ENCODE data around the gene OSTM1.
"Not testable (repeated sequence)": the region's sequence is repeated elsewhere in the genome, so short reads cannot be mapped to it uniquely, and the experiment has no call there.

OSTM1 gene

DNA sequence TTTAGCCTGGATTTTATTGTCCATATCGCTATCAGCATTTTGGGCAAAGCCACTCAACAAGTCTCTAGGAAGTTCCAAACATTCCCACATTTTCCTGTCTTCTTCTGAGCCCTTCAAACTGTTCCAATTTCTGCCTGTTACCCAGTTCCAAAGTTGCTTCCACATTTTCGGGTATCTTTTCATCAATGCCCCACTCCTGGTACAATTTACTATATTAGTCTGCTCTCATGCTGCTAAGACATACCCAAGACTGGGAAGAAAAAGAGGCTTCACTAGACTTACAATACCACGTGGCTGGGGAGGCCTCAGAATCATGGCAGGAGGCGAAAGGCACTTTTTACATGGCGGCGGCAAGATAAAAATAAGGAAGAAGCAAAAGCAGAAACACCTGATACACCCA is 58.3 kb downstream of the OSTM1 start:
- not testable (repeated sequence) for H3K9me3 Mint-ChIP-seq (ENCODE audit: low read depth); H3K27ac Mint-ChIP-seq; H3K4me3 Mint-ChIP-seq; H3K4me1 Mint-ChIP-seq (ENCODE audit: low read depth); H3K27me3 Mint-ChIP-seq
- peaks cover 19% of the 10 kb centered on the region for H3K36me3 Mint-ChIP-seq

DNA sequence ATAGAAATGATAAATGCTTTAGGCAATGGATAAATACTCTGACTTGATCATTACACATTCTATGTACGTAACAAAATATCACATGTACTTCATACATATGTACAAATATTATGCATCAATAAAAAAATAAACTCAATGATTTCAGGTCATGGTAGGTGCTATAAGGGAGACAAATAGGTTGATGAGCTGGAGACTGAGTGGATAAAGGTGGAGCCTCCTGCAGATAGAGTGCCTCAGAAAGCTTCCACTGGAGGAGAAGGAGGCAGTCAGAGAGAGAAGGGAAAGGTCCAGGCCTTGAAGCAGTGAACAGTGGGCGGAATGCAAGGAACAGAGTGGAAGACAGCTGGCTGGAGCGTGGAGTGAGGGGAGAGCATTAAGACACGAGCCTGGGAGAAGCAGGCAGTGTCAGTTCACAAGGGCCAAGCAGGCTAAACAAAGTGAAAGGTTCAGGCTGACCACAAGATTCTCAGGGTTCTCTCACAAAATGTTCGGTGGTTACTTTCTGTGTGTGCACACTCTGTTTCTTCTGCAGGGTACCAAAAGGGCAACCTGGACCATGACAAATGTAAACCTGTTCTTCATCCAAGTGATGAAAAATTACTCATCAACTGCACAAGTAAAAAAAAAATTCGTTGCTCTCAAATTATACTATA is 60.6 kb downstream of the OSTM1 start:
- Mint-ChIP-seq H3K9me3 (ENCODE audit: low read depth) (peaks cover 10% of the 10 kb centered on the region), H3K4me3 (no peak overlapping the region), H3K4me1 (ENCODE audit: low read depth) (no peaks in the 10 kb centered on the region), H3K36me3 (peaks cover 26% of the 10 kb centered on the region), H3K27me3 (peaks cover 3% of the 10 kb centered on the region), H3K27ac (no peak overlapping the region)

DNA sequence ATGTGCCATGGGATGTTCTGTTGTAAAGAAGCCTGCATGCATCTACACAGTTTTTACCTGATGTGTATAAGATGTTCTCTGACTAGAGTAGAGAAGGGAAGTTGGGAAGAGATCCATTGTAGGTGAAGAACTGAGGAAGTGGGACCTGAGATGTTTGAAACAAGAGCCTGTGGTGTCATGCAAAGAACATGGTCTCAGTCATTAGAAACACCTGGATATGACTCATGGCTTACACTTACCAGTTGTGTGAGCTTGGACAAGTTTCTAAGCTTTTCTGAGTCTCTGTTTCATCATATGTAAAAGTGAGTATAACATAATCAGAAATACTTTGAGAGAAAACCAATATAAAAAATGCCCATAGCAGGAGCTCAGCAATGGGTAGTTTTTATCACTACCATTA is 64.6 kb downstream of the OSTM1 start:
- H3K9me3 Mint-ChIP-seq (ENCODE audit: low read depth), result peaks cover 14% of the 10 kb centered on the region
- no peaks in the 10 kb centered on the region for H3K27me3 Mint-ChIP-seq
- no peaks in the 10 kb centered on the region for H3K4me1 Mint-ChIP-seq (ENCODE audit: low read depth)
- H3K36me3 Mint-ChIP-seq, result peaks cover 20% of the 10 kb centered on the region
- no peak overlapping the region for H3K27ac Mint-ChIP-seq
- H3K4me3 Mint-ChIP-seq, result no peak overlapping the region

DNA sequence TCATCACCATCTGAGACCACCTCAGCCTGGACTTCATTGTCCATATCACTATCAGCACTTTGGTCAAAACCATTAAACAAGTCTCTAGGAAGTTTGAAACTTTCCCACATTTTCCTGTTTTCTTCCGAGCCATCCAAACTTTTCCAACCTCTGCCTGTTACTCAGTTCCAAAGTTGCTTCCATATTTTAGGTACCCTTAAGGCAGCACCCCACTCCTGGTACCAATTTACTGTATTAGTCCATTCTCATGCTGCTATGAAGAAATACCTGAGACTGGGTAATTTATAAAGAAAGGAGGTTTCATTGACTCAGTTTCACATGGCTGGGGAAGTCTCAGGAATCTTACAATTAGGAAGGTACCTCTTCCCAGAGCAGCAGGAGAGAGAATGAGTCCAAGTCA is 65.3 kb downstream of the OSTM1 start:
- H3K4me3 Mint-ChIP-seq; H3K4me1 Mint-ChIP-seq (ENCODE audit: low read depth): not testable (repeated sequence)

DNA sequence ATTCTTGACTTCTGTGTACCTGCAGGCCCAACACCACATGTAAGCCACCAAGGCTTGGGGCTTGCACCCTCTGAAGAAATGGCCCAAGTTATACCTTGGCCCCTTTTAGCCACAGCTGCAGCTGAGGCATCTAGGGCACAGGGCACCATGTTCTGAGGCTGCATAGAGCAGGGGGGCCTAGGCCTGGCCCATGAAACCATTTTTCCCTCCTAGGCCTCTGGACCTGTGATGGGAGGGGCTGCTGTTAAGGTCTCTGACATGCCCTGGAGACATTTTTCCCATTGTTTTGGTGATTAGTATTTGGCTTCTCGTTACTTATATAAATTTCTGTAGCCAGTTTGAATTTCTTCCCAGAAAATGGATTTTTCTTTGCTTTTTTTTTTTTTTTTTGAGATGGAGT is 66.2 kb downstream of the OSTM1 start:
- Mint-ChIP-seq H3K27ac (no peak overlapping the region), H3K27me3 (no peaks in the 10 kb centered on the region), H3K36me3 (peaks cover 15% of the 10 kb centered on the region), H3K4me3 (no peak overlapping the region), H3K4me1 (ENCODE audit: low read depth) (no peaks in the 10 kb centered on the region), H3K9me3 (ENCODE audit: low read depth) (peaks cover 14% of the 10 kb centered on the region)

More for the DNA sequence above, 65.3 kb downstream of the OSTM1 start:
- H3K27me3 Mint-ChIP-seq, H3K27ac Mint-ChIP-seq: not testable (repeated sequence)
- Mint-ChIP-seq H3K36me3 (peaks cover 20% of the 10 kb centered on the region), H3K9me3 (ENCODE audit: low read depth) (peaks cover 14% of the 10 kb centered on the region)

DNA sequence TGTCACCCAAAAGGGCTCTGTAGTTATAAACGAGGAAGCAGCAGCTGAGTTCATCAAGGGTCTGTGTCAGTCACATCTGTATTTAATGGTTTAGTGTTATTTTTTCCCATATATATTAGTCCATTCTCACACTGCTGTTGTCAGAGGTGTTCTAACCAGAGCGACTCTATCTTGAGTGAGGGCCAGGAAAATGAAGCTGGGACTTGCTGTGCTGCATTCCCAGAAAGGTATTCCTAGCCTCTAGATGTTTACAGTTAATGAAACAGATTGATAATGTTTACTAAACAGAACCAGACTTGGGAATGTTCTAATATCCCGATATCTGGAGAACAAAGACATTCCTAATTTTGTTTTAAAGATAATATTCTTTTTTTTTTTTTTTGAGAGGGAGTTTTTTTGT is 68.6 kb downstream of the OSTM1 start:
- no peak overlapping the region for H3K27ac Mint-ChIP-seq
- peaks cover 14% of the 10 kb centered on the region for H3K9me3 Mint-ChIP-seq (ENCODE audit: low read depth)
- no peaks in the 10 kb centered on the region for H3K4me1 Mint-ChIP-seq (ENCODE audit: low read depth)
- no peak overlapping the region for H3K4me3 Mint-ChIP-seq
- H3K27me3 Mint-ChIP-seq, result no peaks in the 10 kb centered on the region
- H3K36me3 Mint-ChIP-seq, result peaks cover 12% of the 10 kb centered on the region

DNA sequence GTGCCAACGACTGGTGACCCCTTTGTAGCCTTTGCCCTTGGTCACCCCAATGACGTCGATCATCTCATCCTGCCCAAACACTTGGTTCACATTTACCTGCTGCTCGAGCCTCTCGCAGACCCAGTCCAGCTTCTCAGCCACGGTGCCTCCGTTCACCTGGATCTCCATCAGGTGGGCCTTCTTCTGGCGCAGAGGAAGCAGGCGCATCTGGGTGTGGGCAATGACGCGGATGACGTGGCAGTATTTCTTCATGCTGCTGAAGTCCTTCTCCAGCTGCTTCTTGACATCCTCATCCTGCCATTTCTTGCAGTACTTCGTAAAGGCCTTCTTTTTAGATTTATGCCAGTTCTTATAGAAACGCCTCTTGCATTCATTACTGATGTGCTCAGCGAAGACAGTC is 69.7 kb downstream of the OSTM1 start:
- Mint-ChIP-seq H3K4me3 (no peak overlapping the region), H3K9me3 (ENCODE audit: low read depth) (peaks cover 13% of the 10 kb centered on the region), H3K4me1 (ENCODE audit: low read depth) (no peaks in the 10 kb centered on the region), H3K36me3 (peaks cover 12% of the 10 kb centered on the region), H3K27ac (no peak overlapping the region), H3K27me3 (no peaks in the 10 kb centered on the region)

DNA sequence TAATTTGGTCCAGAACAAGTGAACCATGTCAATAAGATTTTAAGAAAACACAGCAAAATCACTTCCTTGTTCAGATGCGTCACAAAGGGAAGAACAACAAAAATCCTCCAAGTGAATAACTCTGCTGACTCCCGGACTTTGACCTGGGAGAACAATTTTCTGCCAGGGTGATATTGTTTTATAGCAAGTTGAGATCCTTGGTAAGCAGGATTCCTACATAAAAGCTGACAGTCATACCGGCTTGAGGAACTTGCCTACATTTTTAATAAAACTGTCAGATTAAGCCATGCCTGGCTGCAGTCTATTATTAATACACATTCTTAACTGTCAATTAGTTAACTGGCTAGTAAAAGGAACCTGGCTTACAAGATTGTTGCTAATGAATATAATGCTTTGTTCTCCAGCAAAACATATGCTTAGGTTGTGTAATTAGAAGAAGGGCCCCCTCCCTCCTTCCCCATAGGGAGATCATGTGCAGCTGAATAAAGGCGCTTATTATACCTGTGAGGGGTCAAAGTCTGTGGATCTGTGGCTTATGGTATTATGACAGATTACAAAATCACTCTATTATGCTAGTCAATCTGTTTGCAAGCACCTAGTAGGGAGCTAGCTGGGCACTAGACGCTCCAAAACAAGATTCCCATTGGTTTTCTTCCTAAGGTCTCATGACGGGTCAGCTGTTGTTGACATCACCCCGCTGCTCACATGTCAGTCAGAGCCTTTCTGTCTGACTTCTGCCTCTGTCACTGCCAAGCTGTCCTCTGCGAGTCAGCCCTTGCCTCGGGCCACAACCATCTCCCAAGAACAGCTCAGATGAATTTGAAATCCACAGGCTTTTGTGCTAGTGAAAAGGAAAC is 71.9 kb downstream of the OSTM1 start:
- Mint-ChIP-seq H3K27ac (no peak overlapping the region), H3K36me3 (no peaks in the 10 kb centered on the region), H3K4me3 (no peak overlapping the region), H3K9me3 (ENCODE audit: low read depth) (peaks cover 3% of the 10 kb centered on the region), H3K4me1 (ENCODE audit: low read depth) (no peaks in the 10 kb centered on the region), H3K27me3 (peaks cover 2% of the 10 kb centered on the region)

DNA sequence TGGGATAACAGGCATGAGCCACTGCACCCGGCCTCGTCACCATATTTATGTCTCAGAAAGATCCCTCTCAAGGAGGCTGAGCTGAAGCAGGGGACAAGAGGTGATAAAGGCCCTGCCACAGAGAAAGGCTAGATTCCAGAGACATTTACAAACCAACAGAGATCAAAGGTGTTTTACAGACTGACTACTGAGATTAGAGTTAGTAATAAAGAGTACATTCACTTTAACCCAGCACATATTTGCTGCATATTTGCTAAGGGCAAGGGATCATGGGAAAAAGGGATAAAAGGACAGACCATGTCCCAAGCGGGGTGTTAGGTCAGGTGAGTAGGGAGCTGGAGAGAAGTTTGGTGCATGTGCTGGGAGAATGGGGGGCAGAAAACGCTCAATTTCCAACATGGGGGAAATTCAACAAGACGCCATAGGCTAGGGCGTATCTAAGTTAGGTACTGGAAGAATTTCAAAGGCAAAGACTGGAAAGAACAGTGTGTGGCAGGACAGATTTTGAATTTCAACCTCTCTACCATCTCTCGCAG is 72.8 kb downstream of the OSTM1 start:
- Mint-ChIP-seq H3K27me3 (peaks cover 2% of the 10 kb centered on the region), H3K9me3 (ENCODE audit: low read depth) (no peaks in the 10 kb centered on the region), H3K4me3 (no peak overlapping the region), H3K36me3 (no peaks in the 10 kb centered on the region), H3K4me1 (ENCODE audit: low read depth) (no peaks in the 10 kb centered on the region), H3K27ac (no peak overlapping the region)

DNA sequence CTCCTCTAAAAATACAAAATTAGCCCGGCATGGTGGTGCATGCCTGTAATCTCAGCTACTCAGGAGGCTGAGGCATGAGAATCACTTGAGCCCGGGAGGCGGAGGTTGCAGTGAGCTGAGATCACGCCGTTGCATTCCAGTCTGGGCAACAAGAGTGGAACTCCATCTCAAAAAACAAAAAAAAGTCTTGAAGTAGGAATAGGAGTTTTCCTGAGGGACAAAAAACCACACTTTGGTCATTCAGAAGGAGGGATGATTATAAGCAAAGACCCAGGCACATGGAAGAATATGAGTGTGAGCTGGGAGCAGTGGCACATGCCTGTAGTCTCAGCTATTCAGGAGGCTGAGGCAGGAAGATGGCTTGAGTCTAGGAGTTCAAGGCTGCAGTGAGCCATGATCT is 74.3 kb downstream of the OSTM1 start:
- H3K36me3 Mint-ChIP-seq; H3K27ac Mint-ChIP-seq; H3K4me3 Mint-ChIP-seq; H3K9me3 Mint-ChIP-seq (ENCODE audit: low read depth); H3K27me3 Mint-ChIP-seq; H3K4me1 Mint-ChIP-seq (ENCODE audit: low read depth): not testable (repeated sequence)

DNA sequence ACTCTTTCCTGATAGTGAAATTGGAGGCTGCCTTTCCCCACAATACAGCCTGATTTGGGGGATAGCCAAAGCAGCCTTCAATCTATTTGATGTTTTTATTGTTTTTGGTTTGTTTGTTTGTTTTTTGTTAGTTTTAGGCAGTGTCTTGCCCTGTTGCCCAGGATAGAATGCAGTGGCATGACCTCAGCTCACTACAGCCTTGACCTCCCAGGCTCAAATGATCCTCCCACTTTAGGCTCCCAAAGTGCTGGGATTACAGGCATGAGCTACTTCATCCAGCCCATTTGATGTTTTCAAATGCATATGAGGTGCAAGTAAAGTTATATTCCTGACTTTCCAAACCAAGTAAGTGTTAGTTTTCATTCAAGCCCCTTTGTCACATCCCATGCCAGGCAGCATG is 75.2 kb downstream of the OSTM1 start:
- no peak overlapping the region for H3K27ac Mint-ChIP-seq
- no peak overlapping the region for H3K4me3 Mint-ChIP-seq
- H3K9me3 Mint-ChIP-seq (ENCODE audit: low read depth), result no peaks in the 10 kb centered on the region
- no peaks in the 10 kb centered on the region for H3K36me3 Mint-ChIP-seq
- peaks cover 2% of the 10 kb centered on the region for H3K27me3 Mint-ChIP-seq
- H3K4me1 Mint-ChIP-seq (ENCODE audit: low read depth), result no peaks in the 10 kb centered on the region

DNA sequence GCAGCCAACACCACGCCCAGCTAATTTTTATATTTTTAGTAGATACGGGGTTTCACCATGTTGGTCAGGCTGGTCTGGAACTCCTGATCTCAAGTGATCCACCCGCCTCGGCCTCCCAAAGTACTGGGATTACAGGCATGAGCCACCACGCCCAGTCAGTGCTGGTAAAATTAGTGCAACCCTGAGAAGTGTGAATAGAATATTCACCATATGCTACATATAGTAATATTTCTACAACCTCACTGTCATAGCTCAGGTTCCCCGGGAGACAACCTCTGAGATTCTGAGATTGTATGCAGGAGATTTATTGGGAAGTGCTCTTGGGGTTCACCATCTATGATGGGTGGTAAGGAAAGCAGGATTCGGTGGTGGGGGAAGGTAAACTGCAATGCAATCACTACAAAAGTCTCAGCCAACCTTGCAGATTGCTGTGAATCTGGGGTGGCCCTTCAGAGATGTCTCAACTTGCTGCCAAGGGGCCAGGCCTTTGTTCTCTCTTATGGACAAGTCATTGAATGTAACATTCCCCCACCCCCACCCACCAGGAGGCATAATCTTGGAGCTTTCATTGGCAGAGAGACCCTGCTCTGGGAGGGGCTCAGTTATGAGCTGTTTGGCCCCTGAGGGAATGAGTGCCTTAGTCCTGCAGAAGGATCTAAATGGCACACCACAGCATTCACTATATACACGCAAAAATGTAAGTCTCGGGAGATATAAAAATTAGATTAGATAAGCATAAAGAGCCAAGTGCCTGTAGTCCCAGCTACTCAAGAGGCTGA is 82.6 kb downstream of the OSTM1 start:
- H3K27me3 Mint-ChIP-seq, result no peaks in the 10 kb centered on the region
- no peak overlapping the region for H3K4me3 Mint-ChIP-seq
- H3K27ac Mint-ChIP-seq, result no peak overlapping the region

More for the DNA sequence above, 82.6 kb downstream of the OSTM1 start:
- Mint-ChIP-seq H3K9me3 (ENCODE audit: low read depth) (no peaks in the 10 kb centered on the region), H3K4me1 (ENCODE audit: low read depth) (no peaks in the 10 kb centered on the region), H3K36me3 (no peaks in the 10 kb centered on the region)
